Panc1 (cell line): Measurements from ENCODE around the gene COPZ1. TPM values are rescaled to one million over a fixed set of nuclear protein-coding genes. Genes with fewer than 3 reads are reported as not detected.

ENCODE experiments used
- ATAC-seq: fragments of 200-7000 bp; cut with Tn5 transposase; 2 replicates; pipeline ENCODE4 v1.9.1; 2020; ENCODE audit warnings: mild to moderate bottlenecking, moderate library complexity
- BruUV-seq: library from RNA; stranded (reverse); fragments of 400-500 nt; replicated peaks from 2 replicates; lab custom pipeline; 2021; lab: Mats Ljungman, UMichigan
- CTCF ChIA-PET: fragments of 300-600 bp; sonication (Branson Sonifier 250); formaldehyde crosslinking; loops from one replicate; lab custom pipeline; 2022; ENCODE audit warnings: antibody characterized with exemption; lab: Charles Lee
- POLR2A ChIA-PET: fragments of 300-600 bp; sonication (Branson Sonifier 250); formaldehyde crosslinking; loops from one replicate; lab custom pipeline; 2022; ENCODE audit warnings: antibody characterized with exemption; lab: Charles Lee
- DNase-seq: peaks from one replicate; pipeline ENCODE4 v3.0.0-alpha.2; 2010; ENCODE audit warnings: low read depth, low spot score
- H3K27ac ChIP-seq: 2 replicates; pipeline ENCODE4 v1.5.1; 2011; ENCODE audit warnings: mild to moderate bottlenecking, low read length, inconsistent platforms
- H3K27me3 ChIP-seq: fragments of 200-500 bp; sonication (Bioruptor generic); 2 replicates; pipeline ENCODE4 v1.6.0; 2014; ENCODE audit warnings: low read length, inconsistent platforms; ENCODE audit not compliant: control insufficient read depth, insufficient read depth
- H3K36me3 ChIP-seq: fragments of 200-500 bp; sonication (Bioruptor generic); 2 replicates; pipeline ENCODE4 v1.5.1; 2014; ENCODE audit warnings: inconsistent platforms, mild to moderate bottlenecking, low read length, moderate library complexity; ENCODE audit not compliant: control insufficient read depth, insufficient read depth
- H3K4me1 ChIP-seq: 2 replicates; pipeline ENCODE4 v1.5.1; 2011; ENCODE audit warnings: inconsistent platforms, mild to moderate bottlenecking, low read length, moderate library complexity; ENCODE audit not compliant: control insufficient read depth, insufficient read depth
- H3K4me3 ChIP-seq, 2 experiments: 2 replicates each; pipeline ENCODE4 v1.5.1; 2011 to 2012; ENCODE audit warnings: low read depth in 2 of 2, low read length in 2 of 2, mild to moderate bottlenecking in 2 of 2, inconsistent platforms in 1 of 2, moderate library complexity in 1 of 2
- H3K9me3 ChIP-seq: fragments of 200-500 bp; sonication (Bioruptor generic); 2 replicates; pipeline ENCODE4 v1.5.1; 2014; ENCODE audit warnings: low read depth, mild to moderate bottlenecking, inconsistent platforms, low read length, moderate library complexity; ENCODE audit not compliant: control insufficient read depth, insufficient read depth
- POLR2AphosphoS5 ChIP-seq: IDR thresholded peaks from 2 replicates; pipeline ENCODE4 v1.6.1; 2012; ENCODE audit warnings: mild to moderate bottlenecking, low read depth, low read length, moderate library complexity
- REST ChIP-seq, 2 experiments: IDR thresholded peaks; 2 replicates each; pipeline ENCODE4 v1.6.1; 2011 to 2012; ENCODE audit warnings: low read depth in 2 of 2, control low read depth in 1 of 2, low read length in 1 of 2, mild to moderate bottlenecking in 1 of 2, moderate library complexity in 1 of 2; ENCODE audit not compliant: insufficient read depth in 1 of 2
- SIN3A ChIP-seq: IDR thresholded peaks from 2 replicates; pipeline ENCODE4 v1.6.1; 2012; ENCODE audit warnings: low read depth, mild to moderate bottlenecking, low read length, moderate library complexity, borderline replicate concordance; ENCODE audit not compliant: insufficient read depth
- TCF7L2 ChIP-seq: IDR thresholded peaks from 2 replicates; pipeline ENCODE4 v1.6.1; 2011; ENCODE audit warnings: mild to moderate bottlenecking, low read depth, low read length, inconsistent platforms
- in situ Hi-C: cut with HindIII; loops from 2 replicates; pipeline ENCODE4 v1.10.0; 2016; ENCODE audit warnings: low sequenced_read_pairs, low pct_unique_long_range_greater_than_20kb
- intact Hi-C: fragments of 100-400 bp; cut with micrococcal nuclease; formaldehyde crosslinking; loops from one replicate; pipeline ENCODE4 v1.10.0; 2022; ENCODE audit not compliant: unreplicated experiment
- total RNA-seq: library from RNA; stranded (reverse); gene quantifications from one replicate; pipeline ENCODE4 v1.2.1, GENCODE V29; 2021; ENCODE audit not compliant: unreplicated experiment
- TF ChIP-seq, protein P1 (sequence below): fragments of 450-650 bp; IDR thresholded peaks from 2 replicates; pipeline ENCODE4 v1.5.1; 2017; ENCODE audit warnings: mild to moderate bottlenecking

COPZ1 gene
- total RNA-seq, 1 experiment from 2014 or later = 175 TPM

DNA sequence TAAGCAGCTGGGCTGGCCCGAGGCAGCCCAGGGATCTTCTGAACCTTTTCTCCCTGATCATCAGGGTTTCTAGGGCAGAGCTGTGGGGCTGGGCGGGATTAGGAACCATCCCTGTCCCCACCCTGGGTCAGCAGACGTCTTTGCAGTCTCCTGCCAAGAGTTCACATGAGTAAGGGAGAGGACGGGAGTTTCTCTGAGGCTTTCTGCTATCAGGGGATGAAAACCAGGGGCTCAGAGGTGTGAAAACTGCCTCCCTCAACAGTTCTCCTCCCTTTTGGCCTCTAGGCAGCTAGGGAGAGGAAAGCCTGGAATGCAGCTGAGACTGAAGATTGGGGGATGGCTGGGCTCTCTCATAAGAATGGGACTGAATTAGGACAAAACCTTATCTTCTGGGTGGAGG, 51.7 kb downstream of the COPZ1 start:
- in situ Hi-C loops = no loop called here
- Histone ChIP-seq H3K4me3 (no peak overlapping the region), H3K9me3 (no peaks in the 10 kb centered on the region), H3K27ac (no peak overlapping the region), H3K36me3 (no peaks in the 10 kb centered on the region), H3K4me1 (peaks cover 2% of the 10 kb centered on the region; the same call in 1 of the 2 replicates), H3K27me3 (no peaks in the 10 kb centered on the region)
- DNase-seq (no peak), ATAC-seq (no peak)
- ChIA-PET POLR2A (no interaction called here), CTCF (interaction anchor here (0.6 kb wide), 1 partner anchor 30 kb away, joined by 5 read pairs; no protein-coding TSS in a partner anchor)
- TF ChIP-seq POLR2AphosphoS5 = no peak
- TF ChIP-seq TCF7L2 = no peak
- TF ChIP-seq, protein P1, sequence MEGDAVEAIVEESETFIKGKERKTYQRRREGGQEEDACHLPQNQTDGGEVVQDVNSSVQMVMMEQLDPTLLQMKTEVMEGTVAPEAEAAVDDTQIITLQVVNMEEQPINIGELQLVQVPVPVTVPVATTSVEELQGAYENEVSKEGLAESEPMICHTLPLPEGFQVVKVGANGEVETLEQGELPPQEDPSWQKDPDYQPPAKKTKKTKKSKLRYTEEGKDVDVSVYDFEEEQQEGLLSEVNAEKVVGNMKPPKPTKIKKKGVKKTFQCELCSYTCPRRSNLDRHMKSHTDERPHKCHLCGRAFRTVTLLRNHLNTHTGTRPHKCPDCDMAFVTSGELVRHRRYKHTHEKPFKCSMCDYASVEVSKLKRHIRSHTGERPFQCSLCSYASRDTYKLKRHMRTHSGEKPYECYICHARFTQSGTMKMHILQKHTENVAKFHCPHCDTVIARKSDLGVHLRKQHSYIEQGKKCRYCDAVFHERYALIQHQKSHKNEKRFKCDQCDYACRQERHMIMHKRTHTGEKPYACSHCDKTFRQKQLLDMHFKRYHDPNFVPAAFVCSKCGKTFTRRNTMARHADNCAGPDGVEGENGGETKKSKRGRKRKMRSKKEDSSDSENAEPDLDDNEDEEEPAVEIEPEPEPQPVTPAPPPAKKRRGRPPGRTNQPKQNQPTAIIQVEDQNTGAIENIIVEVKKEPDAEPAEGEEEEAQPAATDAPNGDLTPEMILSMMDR = no peak
- intact Hi-C loops = no loop called here
- BruUV-seq = no TSS peak

- in situ Hi-C loops (no loop called here), intact Hi-C loops (no loop called here)
- CTCF ChIA-PET = interaction anchor here (0.6 kb wide), 1 partner anchor 31 kb away, joined by 5 read pairs; no protein-coding TSS in a partner anchor
- TF ChIP-seq SIN3A (no peak), REST (IDR thresholded peaks at IDR 0.05; ENCODE audit: insufficient read depth in 1 of 2, low read depth in 2 of 2, low read length in 1 of 2) (no peak), TCF7L2 (no peak)
- peaks cover 2% of the 10 kb centered on the region; the same call in 1 of the 2 replicates for H3K4me1 ChIP-seq
- no peak overlapping the region for H3K4me3 ChIP-seq
- no peak for DNase-seq
- ATAC-seq = no peak
- no peaks in the 10 kb centered on the region for H3K27me3 ChIP-seq
- H3K9me3 ChIP-seq = no peaks in the 10 kb centered on the region
- POLR2A ChIA-PET = no interaction called here
- BruUV-seq = no TSS peak
- H3K27ac ChIP-seq = no peak overlapping the region
- no peaks in the 10 kb centered on the region for H3K36me3 ChIP-seq
Observed at GRCh38 chr12:54377007-54377406, 52.1 kb downstream of the COPZ1 start.

GRCh38 chr12:54377797-54378515, 53.0 kb downstream of the COPZ1 start:
- BruUV-seq = no TSS peak
- no peaks in the 10 kb centered on the region for H3K27me3 ChIP-seq
- no peak for TF ChIP-seq REST (IDR thresholded peaks at IDR 0.05; ENCODE audit: insufficient read depth in 1 of 2, low read depth in 2 of 2, low read length in 1 of 2)
- TF ChIP-seq TCF7L2 = no peak
- TF ChIP-seq, protein P1 = no peak
- TF ChIP-seq SIN3A = no peak
- TF ChIP-seq POLR2AphosphoS5 = no peak
- in situ Hi-C loops (no loop called here), intact Hi-C loops (no loop called here)
- no peaks in the 10 kb centered on the region for H3K36me3 ChIP-seq
- no peak for DNase-seq
- H3K4me1 ChIP-seq = peaks cover 2% of the 10 kb centered on the region; the same call in 1 of the 2 replicates
- no peaks in the 10 kb centered on the region for H3K9me3 ChIP-seq
- POLR2A ChIA-PET = no interaction called here
- peak overlapping the region in 1 of 2 experiments; percentile 64; a peak in 3 of 4 replicates for H3K4me3 ChIP-seq
- no peak overlapping the region for H3K27ac ChIP-seq
- CTCF ChIA-PET = interaction anchor here (0.6 to 2.4 kb wide), 3 partner anchors 9 to 129 kb away, joined by 3 to 10 read pairs (median 8); no protein-coding TSS in a partner anchor
- no peak for ATAC-seq
